NCI-H2196 treated with DMSO at 0.1 percent for 48 hours (cell line): ENCODE measurements around the gene GLTP.
"Not testable (repeated sequence)": the region's sequence is repeated elsewhere in the genome, so short reads cannot be mapped to it uniquely, and the experiment has no call there.

ENCODE experiments used
- DNase-seq: peaks from one replicate; lab custom pipeline; 2025; ENCODE audit not compliant: unreplicated experiment; lab: John Stamatoyannopoulos, UW

The GLTP gene

GRCh38 chr12:109880043-109880931 is at the start of gene GLTP:
GLTP (minus strand) TSS chr12:109880541; CDS start chr12:109880374, 167 bp downstream.
- peak; percentile 78 for DNase-seq

DNA sequence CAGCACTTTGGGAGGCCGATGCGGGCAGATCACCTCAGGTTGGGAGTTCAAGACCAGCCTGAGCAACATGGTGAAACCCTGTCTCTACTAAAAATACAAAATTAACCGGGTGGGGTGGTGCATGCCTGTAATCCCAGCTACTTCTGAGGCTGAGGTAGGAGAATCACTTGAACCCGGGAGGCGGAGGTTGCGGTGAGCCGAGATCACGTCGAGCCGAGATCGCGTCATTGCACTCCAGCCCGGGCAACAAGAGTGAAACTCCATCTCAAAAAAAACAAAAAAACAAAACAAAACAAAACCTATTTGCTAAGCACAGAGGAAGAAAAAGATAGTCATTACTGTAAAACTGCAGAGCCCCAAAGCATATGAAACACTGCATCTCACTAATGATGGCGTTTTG is 49.0 kb upstream of the GLTP start:
- DNase-seq: not testable (repeated sequence)

DNA sequence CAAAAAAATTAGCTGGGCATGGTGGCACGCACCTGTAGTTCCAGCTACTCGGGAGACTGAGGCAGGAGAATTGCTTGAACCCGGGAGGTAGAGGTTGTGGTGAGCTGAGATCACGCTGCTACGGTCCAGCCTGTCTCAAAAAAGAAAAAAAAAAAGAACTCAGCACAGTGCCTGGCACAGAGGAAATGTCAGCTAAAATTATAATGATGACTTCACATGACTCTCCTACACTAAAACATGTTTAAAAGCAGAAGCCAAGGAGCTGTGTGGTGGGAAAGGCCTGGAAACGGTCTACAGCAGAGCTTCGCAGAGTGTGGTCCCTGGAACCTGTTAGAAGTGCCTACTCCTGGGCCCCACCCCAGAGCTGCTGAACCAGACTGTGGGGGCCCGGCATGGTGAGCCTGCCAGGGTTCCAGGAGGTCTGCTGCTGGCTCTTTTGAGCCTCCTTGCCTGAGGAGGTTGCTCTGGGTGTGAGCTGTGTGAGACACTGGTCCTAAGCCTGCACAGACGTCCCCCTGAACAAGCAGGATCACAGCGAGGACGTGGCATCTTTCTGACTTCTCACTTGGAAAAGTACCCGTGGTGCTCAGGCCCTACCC is 47.8 kb upstream of the GLTP start:
- DNase-seq: no peak

GRCh38 chr12:109927622-109928021 is 47.3 kb upstream of the GLTP start:
- DNase-seq: no peak

DNA sequence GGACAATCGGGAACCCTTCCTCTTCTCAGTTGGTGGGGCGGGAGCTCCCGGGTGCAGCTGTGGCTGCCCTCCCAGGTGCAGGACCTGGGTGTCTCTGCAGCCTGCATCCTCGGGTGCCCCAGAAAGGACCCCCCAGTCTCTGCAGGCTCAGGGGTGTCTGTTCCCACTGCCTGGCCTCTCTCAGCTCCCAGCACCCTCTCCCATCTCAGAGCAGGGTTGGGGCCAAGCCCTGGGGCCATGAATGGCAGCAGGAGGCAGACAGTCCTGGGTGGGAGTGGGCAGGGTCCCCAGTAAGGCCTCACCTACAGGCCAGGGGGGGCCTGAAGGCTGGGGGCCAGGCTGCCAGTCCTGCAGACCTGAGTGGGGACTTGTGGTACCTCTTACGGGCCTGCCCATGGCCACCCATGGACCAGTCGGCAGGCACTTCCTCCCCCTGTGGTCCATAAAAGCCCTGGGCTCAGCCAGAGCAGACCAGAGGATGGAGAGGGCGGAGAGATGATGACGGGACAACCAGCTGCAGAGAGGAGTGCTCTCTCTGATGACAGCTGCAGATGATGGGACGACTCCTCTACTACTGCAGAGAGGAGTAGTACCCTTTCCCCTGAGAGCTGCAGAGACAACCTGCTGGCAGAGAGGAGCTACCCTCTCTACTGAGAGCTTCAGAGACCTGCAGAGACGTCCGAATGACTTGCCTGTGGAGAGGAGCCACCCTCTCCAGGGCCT is 46.3 kb upstream of the GLTP start:
- no peak for DNase-seq

GRCh38 chr12:109926016-109926415 is 45.7 kb upstream of the GLTP start:
- no peak for DNase-seq

DNA sequence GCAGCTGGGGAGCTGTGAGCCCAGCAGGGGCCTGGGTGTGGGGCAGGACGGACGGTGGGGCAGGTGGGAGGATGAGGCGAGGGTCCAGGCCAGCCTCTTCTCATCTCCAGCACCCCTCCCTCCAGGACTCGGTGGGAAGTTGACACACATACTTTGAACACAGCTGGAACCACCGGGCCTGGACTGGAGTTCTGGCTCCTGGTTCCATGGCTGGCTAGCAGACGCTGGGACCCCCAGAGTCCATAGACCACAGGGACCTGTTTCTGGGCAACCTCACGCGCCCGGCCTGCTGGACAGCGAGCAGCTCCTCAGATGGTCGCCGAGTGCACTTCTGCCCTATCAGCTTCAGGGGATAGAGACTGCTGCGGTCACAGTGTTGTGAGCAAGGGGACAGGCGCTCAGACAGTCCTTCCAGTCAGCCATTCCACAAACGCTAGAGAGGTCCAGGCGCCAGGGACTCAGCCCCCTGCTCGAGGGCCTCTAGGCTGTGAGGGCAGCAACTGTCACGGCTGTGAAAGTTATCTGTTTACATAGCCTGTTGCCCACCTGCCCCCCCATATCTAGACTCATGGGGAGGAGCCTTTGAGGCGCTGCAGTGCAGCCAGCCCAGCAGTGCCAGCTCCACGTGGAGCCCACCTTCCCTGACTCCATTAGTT is 45.0 kb upstream of the GLTP start:
- no peak for DNase-seq

GRCh38 chr12:109923481-109924245 is 43.3 kb upstream of the GLTP start:
- no peak for DNase-seq

GRCh38 chr12:109923038-109923437 is 42.7 kb upstream of the GLTP start:
- DNase-seq: no peak

DNA sequence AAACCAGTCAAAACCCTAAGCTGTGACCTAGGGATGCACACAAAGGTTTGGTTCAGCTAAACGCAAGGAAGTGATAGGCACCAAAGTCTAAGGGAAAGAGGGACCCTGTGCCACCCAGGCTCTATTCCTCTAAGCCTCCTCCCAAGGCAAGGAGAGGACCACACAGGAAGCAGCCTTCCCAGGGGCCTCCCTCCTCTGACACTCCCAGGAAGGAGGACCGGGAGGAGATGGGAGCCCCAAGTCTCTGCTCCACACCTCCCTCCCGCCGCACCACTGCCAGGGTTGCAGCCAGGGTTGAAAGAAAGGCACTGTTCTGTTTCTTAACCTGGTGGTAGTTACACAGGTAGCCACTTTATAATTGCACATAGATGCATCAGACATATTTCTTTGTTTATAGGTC is 41.6 kb upstream of the GLTP start:
- no peak for DNase-seq

- DNase-seq: no peak
These were observed 40.0 kb upstream of the GLTP start for GRCh38 chr12:109920261-109920780.

DNA sequence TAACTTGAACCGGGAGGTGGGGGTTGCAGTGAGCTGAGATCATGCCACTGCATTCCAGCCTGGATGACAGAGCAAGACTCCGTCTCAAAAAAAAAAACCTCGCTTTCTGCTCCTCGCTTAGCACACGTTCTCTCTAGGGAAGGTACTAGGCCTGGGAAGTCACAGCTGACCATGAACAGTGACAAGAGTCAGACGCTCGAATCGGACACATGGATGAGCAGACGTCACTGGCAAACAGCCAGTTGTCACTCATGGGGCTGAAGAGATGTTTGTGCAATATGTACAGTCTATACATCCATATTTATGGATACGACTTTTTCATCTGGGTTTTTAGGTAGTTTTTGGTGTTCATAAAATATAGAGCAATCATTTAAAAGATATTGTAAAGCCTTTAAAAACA is 39.1 kb upstream of the GLTP start:
- DNase-seq: no peak

GRCh38 chr12:109916045-109916444 is 35.7 kb upstream of the GLTP start:
- DNase-seq: no peak

DNA sequence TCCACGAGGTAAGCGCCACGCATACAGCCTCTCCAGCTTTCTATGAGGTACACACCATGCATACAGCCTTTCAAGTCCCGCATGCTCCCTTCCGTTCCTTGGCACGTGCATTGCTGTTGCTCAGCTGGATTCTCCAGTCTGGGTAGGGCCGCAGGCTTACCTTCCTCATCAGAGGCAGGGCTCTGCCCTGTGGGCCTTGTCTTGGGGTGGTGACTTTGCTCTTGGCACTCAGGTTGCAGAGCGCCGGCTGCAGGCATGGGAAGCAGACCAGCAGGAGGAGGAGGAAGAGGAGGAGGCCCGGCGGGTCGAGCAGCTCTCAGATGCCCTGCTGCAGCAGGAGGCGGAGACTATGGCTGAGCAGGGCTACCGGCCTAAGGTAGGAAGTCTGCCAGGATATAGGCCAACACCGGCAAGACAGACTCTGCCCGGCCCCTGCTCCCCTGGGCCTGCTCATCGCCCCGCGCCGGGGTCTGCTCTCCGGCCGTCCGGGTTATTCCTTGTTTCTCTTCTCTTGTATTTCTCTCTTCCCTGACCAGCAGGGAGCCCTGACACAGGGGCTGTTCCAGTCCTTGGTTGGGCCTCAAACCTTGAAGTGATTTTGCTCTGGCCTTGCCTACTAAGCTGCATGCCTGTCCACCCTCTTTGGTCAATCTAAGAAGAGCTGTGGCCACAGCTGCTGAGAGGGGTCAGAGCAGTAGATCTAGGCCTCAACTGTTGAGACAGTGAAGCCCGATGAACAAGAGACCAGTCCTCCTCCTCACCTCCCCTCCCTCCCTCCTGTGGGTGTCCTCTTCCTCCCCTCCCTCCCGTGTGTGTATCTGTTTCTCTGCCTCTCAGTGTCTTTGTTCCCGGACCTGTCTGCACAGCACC is 35.1 kb upstream of the GLTP start:
- no peak for DNase-seq

GRCh38 chr12:109914461-109914860 is 34.1 kb upstream of the GLTP start:
- DNase-seq: no peak

- DNase-seq: no peak
These were observed 32.5 kb upstream of the GLTP start for GRCh38 chr12:109912855-109913321.

- no peak for DNase-seq
These were observed 30.6 kb upstream of the GLTP start for GRCh38 chr12:109910969-109911348.

DNA sequence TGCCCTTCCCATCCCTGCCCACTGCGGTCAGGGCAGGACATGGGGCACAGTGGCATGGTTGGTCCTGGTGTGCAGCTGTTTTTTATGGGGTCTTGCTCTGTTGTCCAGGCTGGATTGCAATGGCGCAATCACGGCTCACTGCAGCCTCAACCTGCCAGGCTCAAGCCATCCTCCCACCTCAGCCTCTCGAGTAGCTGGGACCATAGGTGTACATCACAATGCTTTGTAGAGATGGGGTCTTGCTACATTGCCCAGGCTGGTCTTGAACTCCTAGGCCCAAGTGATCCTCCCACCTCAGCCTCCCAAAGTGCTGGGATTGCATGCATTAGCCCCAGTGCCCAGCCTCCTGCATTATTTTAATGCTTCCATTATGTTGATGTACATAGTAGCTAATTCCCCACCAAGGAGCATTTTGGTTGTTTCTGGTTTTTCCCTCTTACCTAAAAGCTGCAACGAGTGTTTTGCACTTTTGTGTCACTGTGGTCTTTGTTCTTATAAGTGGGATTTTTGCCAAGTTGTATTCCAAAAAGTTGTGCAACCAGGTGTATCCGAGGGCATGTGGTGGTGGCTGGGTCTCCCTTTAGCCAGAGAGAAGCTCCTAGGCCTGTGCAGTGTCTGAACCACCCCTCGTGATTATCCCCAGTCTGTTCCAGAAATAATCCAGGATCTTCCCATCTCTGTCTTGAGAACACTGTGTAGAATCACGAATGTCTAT is 30.1 kb upstream of the GLTP start:
- no peak for DNase-seq

- DNase-seq: no peak
These were observed 25.0 kb upstream of the GLTP start for GRCh38 chr12:109905301-109905700.
